NAMALWA (cell line): Measurements from ENCODE around the gene PDE9A.
A peak's percentile ranks its signal among the peaks of the same experiment; 100 is the strongest.
"Not testable (repeated sequence)": the region's sequence is repeated elsewhere in the genome, so short reads cannot be mapped to it uniquely, and the experiment has no call there.

ENCODE experiments used
- DNase-seq: peaks from one replicate; pipeline ENCODE4 v3.0.0-alpha.2; 2015; ENCODE audit warnings: low spot score

PDE9A gene

DNA sequence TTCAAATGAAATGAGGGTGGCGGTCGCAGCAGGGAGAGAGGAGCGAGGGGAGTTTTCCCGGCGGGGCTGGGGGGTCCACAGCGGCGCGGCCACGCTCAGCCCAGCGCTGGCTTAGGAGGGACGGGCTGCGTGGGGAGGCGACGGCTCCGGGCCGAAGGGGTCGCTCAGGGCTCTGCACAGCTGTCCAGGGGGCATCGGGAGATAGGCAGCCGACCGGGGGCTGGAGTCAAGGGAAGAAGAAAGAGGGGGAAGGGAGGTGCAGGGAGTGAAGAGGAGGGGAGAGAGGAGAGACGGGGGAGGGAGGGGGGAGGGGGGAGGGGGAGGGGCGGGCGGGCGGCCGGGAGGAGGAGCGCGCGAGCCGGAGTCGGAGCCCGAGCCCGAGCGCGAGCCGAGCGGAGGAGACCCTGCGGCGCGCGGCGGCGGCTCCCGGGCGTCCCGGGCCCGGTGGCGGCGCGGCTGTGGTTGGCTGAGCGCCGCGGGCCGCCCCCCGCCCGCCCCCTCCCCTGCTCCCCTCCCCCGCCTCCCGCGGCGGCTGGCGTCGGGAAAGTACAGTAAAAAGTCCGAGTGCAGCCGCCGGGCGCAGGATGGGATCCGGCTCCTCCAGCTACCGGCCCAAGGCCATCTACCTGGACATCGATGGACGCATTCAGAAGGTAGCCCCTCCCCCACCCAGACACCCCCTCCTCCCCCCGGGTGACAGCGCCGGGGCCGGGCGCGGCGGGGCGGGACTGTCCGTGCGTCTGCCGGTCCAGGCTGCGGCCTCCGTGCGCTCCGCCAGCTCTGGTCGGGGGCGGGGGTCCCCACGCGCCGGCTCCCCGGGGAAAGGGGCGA is at the start of gene PDE9A:
Gene PDE9A (plus strand): TSS at position 391 of the 831 bp plus-strand sequence. CDS start 194 bp downstream, at position 585.
- no peak for DNase-seq

GRCh38 chr21:42607102-42607501 is 46.3 kb upstream of the PDE9A start:
- no peak for DNase-seq

- DNase-seq = no peak
Observed at GRCh38 chr21:42607525-42608102, 45.8 kb upstream of the PDE9A start.

DNA sequence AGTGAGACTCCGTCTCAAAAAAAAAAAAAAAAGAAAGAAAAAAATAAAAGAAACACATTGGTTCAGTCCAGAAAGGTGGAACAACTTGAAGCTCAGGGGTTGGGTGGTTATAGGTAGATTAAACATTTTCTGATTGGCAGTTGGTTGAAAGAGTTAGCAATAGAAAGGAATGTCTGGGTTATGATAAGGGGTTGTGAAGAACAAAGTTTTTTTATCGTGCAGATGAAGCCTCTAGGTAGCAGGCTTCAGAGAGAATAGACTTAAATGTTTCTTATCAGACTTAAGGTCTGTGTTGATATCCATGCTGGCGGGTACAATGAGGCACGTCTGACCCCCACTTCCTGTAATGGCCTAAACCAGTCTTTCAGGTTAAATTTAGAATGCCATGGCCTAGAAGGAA is 45.0 kb upstream of the PDE9A start:
- DNase-seq = no peak

- DNase-seq = peak; percentile 64
Observed at GRCh38 chr21:42609811-42610210, 43.6 kb upstream of the PDE9A start.

GRCh38 chr21:42611852-42612251 is 41.6 kb upstream of the PDE9A start:
- DNase-seq = no peak

DNA sequence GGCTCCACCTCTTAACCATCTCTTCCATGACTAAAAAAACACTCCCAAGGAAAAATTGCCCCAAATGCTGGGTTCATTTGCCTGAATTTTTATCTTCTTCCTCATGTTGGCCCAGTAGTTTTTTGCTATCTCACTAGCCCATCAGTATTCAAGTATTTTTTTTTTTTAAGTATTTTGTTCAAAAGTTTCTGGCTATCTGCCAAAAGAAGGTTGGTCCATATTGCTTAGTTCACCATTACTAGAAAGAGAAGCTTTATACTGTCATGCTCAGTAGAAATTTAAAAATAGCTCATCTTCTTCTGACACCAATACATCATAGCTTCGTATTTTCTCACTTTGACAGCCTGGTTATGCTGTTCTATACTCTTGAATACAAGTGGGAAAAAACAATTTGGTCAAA is 41.0 kb upstream of the PDE9A start:
- no peak for DNase-seq

GRCh38 chr21:42613756-42614155 is 39.7 kb upstream of the PDE9A start:
- no peak for DNase-seq

DNA sequence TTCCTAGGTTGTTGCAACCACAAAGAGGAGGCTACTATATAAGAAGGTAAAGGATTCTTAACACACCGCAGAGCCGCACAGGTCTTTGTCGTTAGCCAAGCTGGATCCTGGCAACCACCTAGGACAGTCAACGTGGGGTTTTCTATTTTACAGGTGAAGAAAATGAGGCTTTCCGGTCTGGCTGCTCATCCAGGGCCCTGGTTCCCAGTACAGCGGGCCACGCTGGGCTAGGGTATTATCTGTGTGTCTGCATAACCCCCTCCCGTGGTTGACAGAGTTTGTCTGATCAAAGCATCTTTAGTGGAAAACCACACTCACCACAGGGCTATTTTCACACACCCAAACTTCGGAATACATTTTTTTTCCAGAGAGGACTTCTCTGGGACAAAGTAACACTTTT is 39.0 kb upstream of the PDE9A start:
- no peak for DNase-seq

GRCh38 chr21:42614811-42615351 is 38.5 kb upstream of the PDE9A start:
- DNase-seq = peak; percentile 47

DNA sequence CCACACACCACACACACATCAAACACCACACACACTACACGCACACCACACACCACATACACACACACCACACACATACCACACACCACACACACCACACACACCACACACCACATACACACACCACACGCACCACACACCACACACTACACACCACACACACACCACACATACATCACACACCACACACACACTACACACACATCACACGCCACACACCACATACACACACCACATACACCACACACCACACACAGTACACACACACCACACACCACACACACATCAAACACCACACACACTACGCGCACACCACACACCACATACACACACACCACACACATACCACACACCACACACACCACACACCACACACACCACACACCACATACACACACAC is 38.0 kb upstream of the PDE9A start:
- not testable (repeated sequence) for DNase-seq

- DNase-seq = no peak
Observed at GRCh38 chr21:42615924-42616323, 37.5 kb upstream of the PDE9A start.

DNA sequence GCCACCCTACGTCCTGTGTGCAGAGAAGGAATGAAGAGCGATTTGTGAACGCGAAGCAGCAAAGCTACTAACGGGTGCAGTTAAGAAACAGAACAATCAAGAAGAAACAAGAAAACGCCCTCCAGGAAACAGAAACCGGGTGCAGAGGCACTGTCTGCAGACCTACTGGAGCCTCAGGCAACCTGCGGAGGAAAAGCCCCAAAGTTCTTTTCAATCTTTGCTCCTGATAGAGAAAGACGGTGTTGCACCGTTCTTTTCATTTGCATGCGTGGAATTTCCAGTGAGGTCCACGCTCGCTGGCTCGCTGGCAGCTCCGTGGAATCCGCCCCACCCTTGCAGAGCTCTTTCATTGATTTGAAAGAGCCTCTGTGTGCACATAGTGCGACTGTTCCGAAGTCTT is 37.0 kb upstream of the PDE9A start:
- no peak for DNase-seq

DNA sequence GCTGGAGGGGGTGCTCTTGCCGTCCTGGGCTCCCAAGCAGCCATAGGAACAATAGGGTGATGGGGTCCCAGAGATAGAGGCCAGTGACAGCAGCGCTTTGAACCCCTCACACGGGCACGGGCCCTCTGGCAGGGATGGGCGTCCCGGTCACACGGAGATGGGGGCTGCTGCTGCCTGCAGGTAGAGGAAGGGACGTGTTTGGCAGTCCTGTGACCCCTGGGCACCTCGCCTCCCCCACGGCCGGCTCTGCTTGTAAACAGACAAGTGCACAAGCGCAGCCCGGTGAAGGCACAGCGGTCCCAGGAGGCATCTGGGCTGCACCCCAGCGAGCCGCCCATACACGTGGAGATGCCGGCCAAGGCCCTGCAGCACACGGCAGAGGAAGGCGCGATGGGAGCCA is 36.5 kb upstream of the PDE9A start:
- no peak for DNase-seq

DNA sequence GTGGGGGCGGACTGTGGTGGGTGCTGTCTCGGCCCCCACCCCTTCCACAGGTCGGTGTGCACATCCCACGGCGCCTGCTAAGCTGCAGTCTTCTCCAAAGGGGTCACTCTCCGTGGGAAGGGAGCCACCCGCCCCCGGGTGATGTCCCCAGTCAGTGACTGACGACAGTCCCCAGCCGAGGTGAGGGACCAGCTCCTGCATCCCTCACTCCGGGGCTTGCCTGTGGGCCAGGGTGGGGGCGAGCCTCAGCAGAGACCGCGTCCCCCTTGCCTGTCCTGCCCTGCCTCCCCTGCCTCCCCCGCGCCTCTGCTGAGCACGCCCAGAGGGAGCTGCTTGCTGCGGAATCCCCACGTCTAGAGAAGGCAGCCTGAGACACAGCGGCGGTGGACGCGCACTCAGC is 35.9 kb upstream of the PDE9A start:
- no peak for DNase-seq

DNA sequence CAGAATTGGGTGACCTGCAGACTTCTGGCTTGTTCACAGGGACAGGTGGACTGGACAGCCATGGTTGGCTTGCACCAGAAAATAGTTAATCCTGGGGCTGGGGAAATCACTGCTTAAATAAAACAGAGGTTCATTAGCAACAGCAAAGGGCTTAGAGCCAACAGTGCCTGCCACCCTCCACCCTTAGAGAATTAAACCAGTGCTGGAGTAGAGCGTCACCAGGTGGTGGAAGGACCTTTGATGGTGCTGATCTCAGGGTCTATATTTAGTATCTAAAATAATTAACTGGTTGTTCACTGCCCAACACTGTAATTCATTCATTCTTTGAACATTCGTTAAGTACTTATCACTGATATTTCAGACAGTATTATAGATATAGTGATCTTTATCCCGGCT is 34.7 kb upstream of the PDE9A start:
- DNase-seq = peak; percentile 32

DNA sequence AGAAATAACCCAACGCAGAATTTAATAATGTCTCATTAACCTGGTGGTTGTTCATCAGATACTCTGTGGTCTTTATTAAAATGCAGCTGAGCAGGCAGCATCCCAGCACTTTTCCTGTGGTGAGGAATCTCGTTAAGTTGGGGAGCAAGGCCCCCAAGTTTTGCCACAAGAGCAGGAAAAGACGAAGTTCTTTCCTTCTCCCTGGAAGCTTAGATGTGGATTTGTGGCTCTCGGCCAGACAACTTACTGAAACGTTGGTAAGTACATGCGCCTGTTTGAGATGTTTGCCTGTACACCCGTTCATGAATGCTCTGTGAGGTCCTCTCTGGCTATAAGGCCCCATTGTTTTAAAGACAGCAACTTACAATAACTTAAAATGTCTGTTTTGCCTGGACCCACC is 34.3 kb upstream of the PDE9A start:
- no peak for DNase-seq

DNA sequence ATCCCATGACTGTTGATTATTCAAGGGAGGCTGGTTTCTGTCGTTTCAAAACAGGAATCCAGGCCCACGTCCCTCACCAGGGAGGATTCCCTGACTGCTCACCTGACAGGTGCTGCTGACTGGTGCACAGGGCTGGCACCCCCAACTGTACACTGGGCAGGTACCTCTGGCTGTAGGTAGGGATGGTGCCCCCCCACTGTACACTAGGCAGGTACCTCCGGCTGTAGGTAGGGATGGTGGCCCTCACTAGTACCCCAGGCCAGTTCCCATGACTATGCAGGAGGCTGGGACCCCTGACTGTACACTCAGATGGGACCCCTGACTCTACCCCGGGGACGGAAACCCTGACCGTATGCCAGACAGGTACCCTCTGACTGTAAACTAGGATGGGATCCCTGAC is 33.6 kb upstream of the PDE9A start:
- no peak for DNase-seq

DNA sequence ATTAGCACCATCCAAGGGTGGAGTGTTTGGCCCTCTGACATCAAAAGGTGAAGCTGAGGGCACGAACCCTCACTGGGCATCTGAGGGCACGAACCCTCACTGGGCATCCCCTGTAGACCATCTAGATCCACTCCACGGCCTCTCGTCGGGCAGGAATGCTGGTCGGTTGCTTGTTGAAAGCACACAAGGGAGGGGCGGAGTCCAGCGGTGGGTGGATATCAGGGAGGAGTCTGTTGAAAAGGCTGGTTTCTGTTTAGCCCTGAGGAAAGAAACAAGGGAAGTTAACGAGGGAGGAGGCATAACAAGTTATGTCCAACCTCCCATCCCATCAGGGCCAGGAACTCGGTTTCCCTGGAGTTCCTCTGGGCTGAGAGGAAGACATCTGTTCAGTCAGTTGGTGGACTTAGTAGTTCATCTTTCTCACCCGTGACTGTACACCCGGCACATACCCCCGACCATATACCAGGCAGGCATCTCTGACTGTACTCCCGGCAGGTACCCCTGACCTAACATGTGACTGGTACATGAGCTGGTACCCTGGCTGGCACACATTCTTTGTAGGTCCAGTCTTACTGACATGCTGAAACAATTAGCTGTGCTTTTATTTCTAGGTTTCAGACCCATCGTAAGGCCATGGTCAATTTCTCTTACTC is 32.1 kb upstream of the PDE9A start:
- DNase-seq = no peak

DNA sequence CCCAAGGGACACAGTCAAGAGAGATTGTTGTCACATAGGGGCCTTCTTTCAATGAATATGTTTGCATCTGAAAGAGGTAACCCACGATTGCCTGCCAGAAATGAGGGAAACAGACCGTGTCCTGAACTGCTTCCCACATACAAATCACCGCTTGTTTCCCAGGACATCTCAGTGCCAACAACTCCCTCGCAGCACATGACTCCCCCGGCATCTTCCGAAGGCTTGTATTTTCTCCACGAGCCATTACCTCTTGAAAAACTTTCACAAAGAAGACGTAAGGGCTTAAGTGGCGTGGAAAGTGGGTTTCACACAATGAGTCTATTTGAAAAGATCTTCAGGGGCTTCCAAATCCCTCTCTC is 31.6 kb upstream of the PDE9A start:
- no peak for DNase-seq

DNA sequence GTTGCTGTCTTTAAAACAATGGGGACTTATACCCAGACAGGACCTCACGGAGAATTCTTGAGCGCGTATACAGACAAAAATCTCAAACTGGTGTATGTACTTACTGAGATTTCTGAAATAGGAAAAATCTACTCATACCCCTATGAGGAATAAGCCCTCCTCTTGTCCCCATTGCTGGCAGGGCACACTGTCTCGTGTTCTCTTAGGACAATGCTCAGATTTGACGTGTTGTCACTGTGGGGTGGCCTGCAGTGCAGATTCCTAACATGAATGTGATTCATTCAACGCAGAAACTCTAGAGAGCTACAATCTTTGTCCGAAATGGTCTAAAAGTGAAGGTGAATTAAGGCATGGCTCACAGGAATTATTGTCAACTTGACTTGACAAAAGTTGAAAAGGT is 31.1 kb upstream of the PDE9A start:
- no peak for DNase-seq

GRCh38 chr21:42623694-42624093 is 29.7 kb upstream of the PDE9A start:
- DNase-seq = no peak

- no peak for DNase-seq
Observed at GRCh38 chr21:42624095-42624790, 29.2 kb upstream of the PDE9A start.
